Hepatocyte (in vitro differentiated cells): Measurements from ENCODE around the gene FXYD2.

Experiments used
- EZH2 ChIP-seq: fragments of 200-600 bp; sonication (generic); IDR thresholded peaks from 2 replicates; pipeline ENCODE4 v1.6.1; 2016; ENCODE audit warnings: antibody characterized with exemption, mild to moderate bottlenecking, borderline replicate concordance
- EZH2phosphoT487 ChIP-seq: fragments of 200-600 bp; sonication (generic); IDR thresholded peaks from one replicate; pipeline ENCODE4 v1.6.1; 2018; ENCODE audit warnings: antibody characterized with exemption, mild to moderate bottlenecking, low read depth, moderate library complexity; ENCODE audit not compliant: unreplicated experiment, severe bottlenecking
- TF ChIP-seq, protein P1 (sequence below): fragments of 200-600 bp; sonication (generic); IDR thresholded peaks from 2 replicates; pipeline ENCODE4 v1.5.1; 2016; ENCODE audit warnings: antibody characterized with exemption, mild to moderate bottlenecking; ENCODE audit not compliant: poor library complexity

DNA sequence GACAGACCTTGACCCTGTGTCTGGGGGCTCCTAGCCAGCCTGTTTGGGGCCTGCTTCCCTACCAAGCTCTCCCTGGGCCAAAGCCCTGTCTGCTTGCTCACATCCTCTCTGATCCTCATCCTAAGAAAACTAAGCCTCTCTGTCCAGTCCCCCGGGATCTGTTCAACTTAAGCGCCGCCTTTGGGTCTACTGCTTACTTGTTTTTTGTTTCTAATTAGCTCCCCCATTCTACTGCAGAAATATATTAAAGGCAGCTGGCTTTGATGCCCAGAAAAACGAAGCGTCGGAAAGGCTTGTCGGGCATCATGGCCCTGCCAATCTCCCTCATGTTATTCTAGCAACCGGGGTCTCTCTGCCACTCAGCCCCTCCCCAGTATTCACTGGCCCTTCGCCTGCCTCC lies 31.0 kb downstream of the FXYD2 start:
- no peak for TF ChIP-seq EZH2
- TF ChIP-seq, protein P1, sequence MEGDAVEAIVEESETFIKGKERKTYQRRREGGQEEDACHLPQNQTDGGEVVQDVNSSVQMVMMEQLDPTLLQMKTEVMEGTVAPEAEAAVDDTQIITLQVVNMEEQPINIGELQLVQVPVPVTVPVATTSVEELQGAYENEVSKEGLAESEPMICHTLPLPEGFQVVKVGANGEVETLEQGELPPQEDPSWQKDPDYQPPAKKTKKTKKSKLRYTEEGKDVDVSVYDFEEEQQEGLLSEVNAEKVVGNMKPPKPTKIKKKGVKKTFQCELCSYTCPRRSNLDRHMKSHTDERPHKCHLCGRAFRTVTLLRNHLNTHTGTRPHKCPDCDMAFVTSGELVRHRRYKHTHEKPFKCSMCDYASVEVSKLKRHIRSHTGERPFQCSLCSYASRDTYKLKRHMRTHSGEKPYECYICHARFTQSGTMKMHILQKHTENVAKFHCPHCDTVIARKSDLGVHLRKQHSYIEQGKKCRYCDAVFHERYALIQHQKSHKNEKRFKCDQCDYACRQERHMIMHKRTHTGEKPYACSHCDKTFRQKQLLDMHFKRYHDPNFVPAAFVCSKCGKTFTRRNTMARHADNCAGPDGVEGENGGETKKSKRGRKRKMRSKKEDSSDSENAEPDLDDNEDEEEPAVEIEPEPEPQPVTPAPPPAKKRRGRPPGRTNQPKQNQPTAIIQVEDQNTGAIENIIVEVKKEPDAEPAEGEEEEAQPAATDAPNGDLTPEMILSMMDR = no peak
- no peak for TF ChIP-seq EZH2phosphoT487
